HG03039 (cell line): ENCODE data around the gene CCDC197.

Source experiments
- ATAC-seq: cut with Tn5 transposase; IDR thresholded peaks from one replicate; pipeline ENCODE4 v1.9.1; 2021; ENCODE audit warnings: mild to moderate bottlenecking, moderate library complexity; ENCODE audit not compliant: unreplicated experiment

The CCDC197 gene

GRCh38 chr14:94040796-94041195 lies 43.7 kb downstream of the CCDC197 start:
- ATAC-seq = no peak

- no peak for ATAC-seq
Measured at GRCh38 chr14:94041551-94042346, 44.6 kb downstream of the CCDC197 start.

- ATAC-seq = no peak
Measured at GRCh38 chr14:94042433-94043091, 45.5 kb downstream of the CCDC197 start.

- no peak for ATAC-seq
Measured at GRCh38 chr14:94043111-94043755, 46.1 kb downstream of the CCDC197 start.

- ATAC-seq = no peak
Measured at GRCh38 chr14:94043756-94044475, 46.8 kb downstream of the CCDC197 start.

GRCh38 chr14:94044476-94045091 lies 47.5 kb downstream of the CCDC197 start:
- ATAC-seq = no peak

- ATAC-seq = no peak
Measured at GRCh38 chr14:94045101-94045500, 48.0 kb downstream of the CCDC197 start.

GRCh38 chr14:94045563-94046345 lies 48.7 kb downstream of the CCDC197 start:
- no peak for ATAC-seq

- ATAC-seq = no peak
Measured at GRCh38 chr14:94046696-94047250, 49.7 kb downstream of the CCDC197 start.

GRCh38 chr14:94047581-94047980 lies 50.5 kb downstream of the CCDC197 start:
- no peak for ATAC-seq

GRCh38 chr14:94048691-94049624 lies 51.9 kb downstream of the CCDC197 start:
- no peak for ATAC-seq

GRCh38 chr14:94049625-94050023 lies 52.5 kb downstream of the CCDC197 start:
- ATAC-seq = no peak

- no peak for ATAC-seq
Measured at GRCh38 chr14:94050231-94050880, 53.3 kb downstream of the CCDC197 start.

- ATAC-seq = no peak
Measured at GRCh38 chr14:94051115-94051514, 54.0 kb downstream of the CCDC197 start.

- no peak for ATAC-seq
Measured at GRCh38 chr14:94051779-94052178, 54.7 kb downstream of the CCDC197 start.

GRCh38 chr14:94052199-94052598 lies 55.1 kb downstream of the CCDC197 start:
- no peak for ATAC-seq

- ATAC-seq = no peak
Measured at GRCh38 chr14:94052662-94053061, 55.6 kb downstream of the CCDC197 start.

GRCh38 chr14:94054401-94054800 lies 57.3 kb downstream of the CCDC197 start:
- no peak for ATAC-seq
